H1 (cell line): Measurements from ENCODE around the gene RANBP9. TPM values are rescaled to one million over a fixed set of nuclear protein-coding genes. Genes with fewer than 3 reads are reported as not detected.

Source experiments
- CHD7 ChIP-seq: fragments of 300-600 bp; sonication (generic); IDR thresholded peaks from 2 replicates; pipeline ENCODE4 v1.7.1; 2012; ENCODE audit warnings: low read length, moderate library complexity, mild to moderate bottlenecking, inconsistent platforms; ENCODE audit not compliant: insufficient replicate concordance
- HDAC2 ChIP-seq, 2 experiments: fragments of 300-600 bp in 1 of 2; sonication (generic) in 1 of 2; IDR thresholded peaks; 2 replicates each; pipeline ENCODE4 v1.6.1; 2011 to 2012; ENCODE audit warnings: low read depth in 2 of 2, low read length in 2 of 2, mild to moderate bottlenecking in 2 of 2, moderate library complexity in 2 of 2, borderline replicate concordance in 1 of 2, inconsistent platforms in 1 of 2
- NRF1 ChIP-seq: IDR thresholded peaks from 2 replicates; pipeline ENCODE4 v1.6.1; 2011; ENCODE audit warnings: mild to moderate bottlenecking, low read depth, low read length, improper control_type of control experiment
- POU5F1 ChIP-seq: IDR thresholded peaks from 2 replicates; pipeline ENCODE4 v1.6.1; 2011; ENCODE audit warnings: low read depth, mild to moderate bottlenecking, low read length, moderate library complexity
- SRF ChIP-seq: IDR thresholded peaks from 2 replicates; pipeline ENCODE4 v1.6.1; 2011; ENCODE audit warnings: mild to moderate bottlenecking, low read depth, low read length, moderate library complexity
- SUZ12 ChIP-seq: fragments of 200-600 bp; sonication (generic); IDR thresholded peaks from 2 replicates; pipeline ENCODE4 v1.6.1; 2012; ENCODE audit warnings: mild to moderate bottlenecking, inconsistent platforms, low read length, moderate library complexity, mixed read lengths
- polyA plus RNA-seq, 7 experiments: library from polyadenylated mRNA; depleted of rRNA in 3 of 7; stranded (reverse) in 5 of 7; unstranded in 2 of 7; fragments of >200 nt in 5 of 7; fragments of 200-250 nt in 2 of 7; gene quantifications; 1 replicate in 5 of 7; 2 replicates in 1 of 7; 4 replicates in 1 of 7; pipeline versions ENCODE4 v1.2.1 to v1.2.3, GENCODE V29; 2011 to 2013; ENCODE audit warnings: missing spikeins in 2 of 7, mixed read lengths in 2 of 7
- total RNA-seq: library from RNA; stranded (reverse); fragmentation: NEBNext Ultra II Directional; extraction: Animal tissue kit (Norgen Biotek cat#: 25700); gene quantifications from 2 replicates; pipeline ENCODE4 v1.2.1, GENCODE V29; 2021

Gene RANBP9
- total and polyA plus RNA-seq, 2 of the 8 experiments (the other 6 are each of a cell fraction or from before 2014, with no cell fraction given): 13.0 to 36.7 TPM

GRCh38 chr6:13664703-13665352 lies 46.8 kb downstream of the RANBP9 start (continued):
- TF ChIP-seq CHD7 (no peak), POU5F1 (no peak), HDAC2 (IDR thresholded peaks at IDR 0.05; ENCODE audit: borderline replicate concordance in 1 of 2, low read depth in 2 of 2, low read length in 2 of 2) (no peak), SRF (no peak), NRF1 (no peak), SUZ12 (no peak)
